SU-DHL-6 (cell line): ENCODE results near the gene ADARB2.

Experiments used
- H2AFZ ChIP-seq: fragments of 200-600 bp; sonication (generic); 2 replicates; pipeline ENCODE4 v1.6.1; 2014; ENCODE audit warnings: low read depth, mild to moderate bottlenecking, moderate library complexity, mixed read lengths, antibody characterized with exemption, low read length; ENCODE audit not compliant: severe bottlenecking
- H3F3A ChIP-seq: fragments of 200-600 bp; shearing (Covaris generic); 2 replicates; pipeline ENCODE4 v1.6.0; 2016; ENCODE audit warnings: antibody characterized with exemption, mild to moderate bottlenecking; ENCODE audit not compliant: insufficient read depth
- H3K27ac ChIP-seq: fragments of 200-600 bp; sonication (generic); 2 replicates; pipeline ENCODE4 v1.5.1; 2016; ENCODE audit warnings: low read depth, mild to moderate bottlenecking, low read length, moderate library complexity, mixed read lengths
- H3K27me3 ChIP-seq: fragments of 200-600 bp; sonication (generic), shearing (Covaris generic); 2 replicates; pipeline ENCODE4 v1.6.0; 2014; ENCODE audit warnings: mild to moderate bottlenecking, low read length
- H3K36me3 ChIP-seq: fragments of 200-600 bp; sonication (generic); 2 replicates; pipeline ENCODE4 v1.6.1; 2014; ENCODE audit warnings: mild to moderate bottlenecking, low read length, mixed read lengths
- H3K4me2 ChIP-seq: fragments of 300-600, 200-600 bp; shearing (Covaris generic), sonication (generic); 2 replicates; pipeline ENCODE4 v1.6.0; 2014; ENCODE audit warnings: low read length, low read depth, mild to moderate bottlenecking; ENCODE audit not compliant: poor library complexity, severe bottlenecking
- H3K4me3 ChIP-seq: fragments of 200-600 bp; sonication (generic); 2 replicates; pipeline ENCODE4 v1.5.1; 2014; ENCODE audit warnings: antibody characterized with exemption, low read length, mild to moderate bottlenecking, mixed read lengths; ENCODE audit not compliant: insufficient read depth, poor library complexity, severe bottlenecking
- H3K79me2 ChIP-seq: fragments of 200-600 bp; sonication (generic); 2 replicates; pipeline ENCODE4 v1.6.1; 2014; ENCODE audit warnings: mild to moderate bottlenecking, low read length, moderate library complexity; ENCODE audit not compliant: insufficient read depth
- H3K9ac ChIP-seq: fragments of 200-600 bp; sonication (generic); 2 replicates; pipeline ENCODE4 v1.7.0; 2014; ENCODE audit warnings: mild to moderate bottlenecking, low read length
- H3K9me2 ChIP-seq: fragments of 200-600 bp; sonication (generic); replicated peaks from 2 replicates; pipeline ENCODE4 v1.6.1; 2014; ENCODE audit warnings: low read length; ENCODE audit not compliant: insufficient read depth
- H3K9me3 ChIP-seq: fragments of 200-600 bp; sonication (generic); 2 replicates; pipeline ENCODE4 v1.6.1; 2014; ENCODE audit warnings: low read length, mixed read lengths; ENCODE audit not compliant: insufficient read depth
- H4K20me1 ChIP-seq: fragments of 200-600 bp; sonication (generic); 2 replicates; pipeline ENCODE4 v1.6.1; 2014; ENCODE audit warnings: low read depth, mild to moderate bottlenecking, antibody characterized with exemption, low read length, moderate library complexity, mixed read lengths
- CTCF ChIP-seq: fragments of 200-600 bp; sonication (generic); IDR thresholded peaks from one replicate; pipeline ENCODE4 v1.5.1; 2017; ENCODE audit warnings: antibody characterized with exemption, mild to moderate bottlenecking, low read length, moderate library complexity; ENCODE audit not compliant: insufficient read depth, poor library complexity, severe bottlenecking
- EZH2phosphoT487 ChIP-seq: fragments of 200-600 bp; sonication (generic), shearing (Covaris generic); conservative IDR thresholded peaks from 2 replicates; pipeline ENCODE4 v1.6.1; 2018; ENCODE audit warnings: mild to moderate bottlenecking, antibody characterized with exemption, low read length, moderate library complexity, mixed read lengths

ADARB2 gene

GRCh38 chr10:1217661-1218060 lies 519.7 kb downstream of the ADARB2 start:
- no peak overlapping the region for H3K9ac ChIP-seq

GRCh38 chr10:1217237-1217587 lies 520.1 kb downstream of the ADARB2 start:
- Histone ChIP-seq H2AFZ (no peak overlapping the region), H3K9me2 (no peaks in the 10 kb centered on the region), H3K27me3 (no peaks in the 10 kb centered on the region), H4K20me1 (no peaks in the 10 kb centered on the region), H3K9me3 (no peaks in the 10 kb centered on the region), H3K79me2 (no peaks in the 10 kb centered on the region), H3K4me2 (no peak overlapping the region), H3K9ac (no peak overlapping the region), H3K27ac (no peak overlapping the region), H3K36me3 (no peaks in the 10 kb centered on the region), H3F3A (no peaks in the 10 kb centered on the region), H3K4me3 (no peak overlapping the region)
- TF ChIP-seq EZH2phosphoT487 (no peak), CTCF (no peak)

More at GRCh38 chr10:1217661-1218060, 519.7 kb downstream of the ADARB2 start:
- no peak overlapping the region for H3K4me3 ChIP-seq
- no peaks in the 10 kb centered on the region for H4K20me1 ChIP-seq
- H3F3A ChIP-seq: no peaks in the 10 kb centered on the region
- TF ChIP-seq CTCF (no peak), EZH2phosphoT487 (no peak)
- H3K9me2 ChIP-seq: no peaks in the 10 kb centered on the region
- H3K27me3 ChIP-seq: no peaks in the 10 kb centered on the region
- no peak overlapping the region for H3K27ac ChIP-seq
- H3K79me2 ChIP-seq: no peaks in the 10 kb centered on the region
- H3K9me3 ChIP-seq: no peaks in the 10 kb centered on the region
- H3K4me2 ChIP-seq: no peak overlapping the region
- no peaks in the 10 kb centered on the region for H3K36me3 ChIP-seq
- no peak overlapping the region for H2AFZ ChIP-seq

- no peaks in the 10 kb centered on the region for H3K79me2 ChIP-seq
- TF ChIP-seq CTCF: no peak
- no peak for TF ChIP-seq EZH2phosphoT487
- no peak overlapping the region for H3K27ac ChIP-seq
- H2AFZ ChIP-seq: no peak overlapping the region
- no peaks in the 10 kb centered on the region for H3K27me3 ChIP-seq
- no peak overlapping the region for H3K9ac ChIP-seq
- H3K4me3 ChIP-seq: no peak overlapping the region
- H3K9me2 ChIP-seq: no peaks in the 10 kb centered on the region
- no peak overlapping the region for H3K4me2 ChIP-seq
- H3K36me3 ChIP-seq: no peaks in the 10 kb centered on the region
- no peaks in the 10 kb centered on the region for H3K9me3 ChIP-seq
- H4K20me1 ChIP-seq: no peaks in the 10 kb centered on the region
- H3F3A ChIP-seq: no peaks in the 10 kb centered on the region
Measured at GRCh38 chr10:1216574-1217236, 520.6 kb downstream of the ADARB2 start.
